CD14-positive monocyte (primary cell): ENCODE results near the gene SFTPD. TPM values are rescaled to one million over a fixed set of nuclear protein-coding genes. Genes with fewer than 3 reads are reported as not detected.

Source experiments
- DNase-seq, 3 donors: peaks; one replicate each; pipeline ENCODE4 v3.0.0-alpha.2; 2011 to 2022
- H2AFZ ChIP-seq: 2 replicates; pipeline ENCODE4 v1.6.0; 2012; ENCODE audit warnings: mild to moderate bottlenecking, low read depth, low read length, inconsistent platforms; ENCODE audit not compliant: insufficient read depth, poor library complexity, severe bottlenecking
- H3K27ac ChIP-seq, 2 donors: 1 replicate in 1 of 2; 2 replicates in 1 of 2; pipeline ENCODE4 v1.5.1; 2012 to 2013; ENCODE audit warnings: low read length in 2 of 2, control low read depth in 1 of 2, inconsistent platforms in 1 of 2, low read depth in 1 of 2, mild to moderate bottlenecking in 1 of 2
- H3K27me3 ChIP-seq, 2 donors: one replicate each; pipeline versions ENCODE4 v1.6.0 to v1.6.1; 2011 to 2013; ENCODE audit warnings: low read length in 2 of 2; ENCODE audit not compliant: control insufficient read depth in 2 of 2, insufficient read depth in 2 of 2
- H3K36me3 ChIP-seq, 2 donors: replicated peaks in 1 of 2; 1 replicate in 1 of 2; 2 replicates in 1 of 2; pipeline versions ENCODE4 v1.5.1 to v1.6.1; 2012 to 2013; ENCODE audit warnings: low read length in 2 of 2, control low read depth in 1 of 2, inconsistent platforms in 1 of 2, mild to moderate bottlenecking in 1 of 2; ENCODE audit not compliant: insufficient read depth in 2 of 2, control insufficient read depth in 1 of 2
- H3K4me1 ChIP-seq, 2 donors: 1 replicate in 1 of 2; 2 replicates in 1 of 2; pipeline versions ENCODE4 v1.5.1 to v1.6.1; 2012 to 2013; ENCODE audit warnings: low read length in 2 of 2, control low read depth in 1 of 2, inconsistent platforms in 1 of 2, mild to moderate bottlenecking in 1 of 2, moderate library complexity in 1 of 2; ENCODE audit not compliant: insufficient read depth in 2 of 2, control insufficient read depth in 1 of 2
- H3K4me2 ChIP-seq: replicated peaks from 2 replicates; pipeline ENCODE3; 2012; ENCODE audit warnings: low read length, moderate library complexity, mild to moderate bottlenecking; ENCODE audit not compliant: poor library complexity, severe bottlenecking; ENCODE audit errors: extremely low read depth
- H3K4me3 ChIP-seq, 3 experiments: fragments of 200-600 bp in 1 of 3; sonication (generic) in 1 of 3; replicated peaks in 1 of 3; 1 replicate in 2 of 3; 2 replicates in 1 of 3; pipeline ENCODE4 v1.5.1; 2011 to 2013; ENCODE audit warnings: low read length in 3 of 3, mild to moderate bottlenecking in 3 of 3, control low read depth in 2 of 3, low read depth in 2 of 3, inconsistent platforms in 1 of 3, moderate library complexity in 1 of 3
- H3K79me2 ChIP-seq: 2 replicates; pipeline ENCODE4 v1.6.0; 2012; ENCODE audit warnings: mild to moderate bottlenecking, control low read depth, inconsistent platforms, low read length, moderate library complexity; ENCODE audit not compliant: insufficient read depth
- H3K9ac ChIP-seq: 2 replicates; pipeline ENCODE4 v1.6.0; 2017; ENCODE audit warnings: low read length, mild to moderate bottlenecking; ENCODE audit not compliant: insufficient read depth, poor library complexity, severe bottlenecking
- H3K9me3 ChIP-seq, 2 donors: replicated peaks in 1 of 2; 1 replicate in 1 of 2; 2 replicates in 1 of 2; pipeline versions ENCODE4 v1.5.1 to v1.6.1; 2012 to 2013; ENCODE audit warnings: low read length in 2 of 2, control low read depth in 1 of 2; ENCODE audit not compliant: control insufficient read depth in 1 of 2, insufficient read depth in 1 of 2
- H4K20me1 ChIP-seq: 2 replicates; pipeline ENCODE4 v1.6.0; 2012; ENCODE audit warnings: mild to moderate bottlenecking, low read length, control low read depth, moderate library complexity; ENCODE audit not compliant: insufficient read depth
- H3K27ac Mint-ChIP-seq, 7 donors: one replicate each; pipeline ENCODE4 v1.8.0; 2020; ENCODE audit warnings: mild to moderate bottlenecking in 7 of 7, mixed read lengths in 7 of 7, moderate library complexity in 6 of 7, inconsistent platforms in 2 of 7
- H3K27me3 Mint-ChIP-seq, 3 donors: one replicate each; pipeline ENCODE4 v1.8.0; 2021 to 2022; ENCODE audit warnings: low read depth in 3 of 3, mild to moderate bottlenecking in 3 of 3, mixed read lengths in 3 of 3, moderate library complexity in 3 of 3, inconsistent platforms in 1 of 3
- H3K36me3 Mint-ChIP-seq, 2 donors: one replicate each; pipeline ENCODE4 v1.8.0; 2020; ENCODE audit warnings: mixed read lengths in 2 of 2, inconsistent platforms in 1 of 2, mild to moderate bottlenecking in 1 of 2
- H3K4me1 Mint-ChIP-seq: one replicate; pipeline ENCODE4 v1.8.0; 2020; ENCODE audit warnings: mild to moderate bottlenecking, mixed read lengths
- H3K4me3 Mint-ChIP-seq, 2 donors: one replicate each; pipeline ENCODE4 v1.8.0; 2020; ENCODE audit warnings: mild to moderate bottlenecking in 2 of 2, mixed read lengths in 2 of 2, moderate library complexity in 1 of 2
- H3K9me3 Mint-ChIP-seq, 7 donors: one replicate each; pipeline ENCODE4 v1.8.0; 2020 to 2022; ENCODE audit warnings: mixed read lengths in 7 of 7, mild to moderate bottlenecking in 6 of 7, moderate library complexity in 6 of 7, inconsistent platforms in 2 of 7
- WGBS: methylation state at CpG from one replicate; pipeline ENCODE4 v1.1.5; 2013; ENCODE audit warnings: missing lambda C conversion rate; ENCODE audit not compliant: insufficient coverage; 5-methylcytosine and 5-hydroxymethylcytosine counted together
- intact Hi-C, 2 donors: fragments of 100-400 bp; cut with micrococcal nuclease; formaldehyde crosslinking; loops; one replicate each; pipeline versions ENCODE4 v1.15.0 to v1.15.1; 2023
- polyA plus RNA-seq, 3 donors: library from polyadenylated mRNA; depleted of rRNA in 1 of 3; unstranded in 2 of 3; stranded (reverse) in 1 of 3; fragments of 300-500 nt in 2 of 3; fragments of >200 nt in 1 of 3; fragmentation: Illumina TruSeq in 2 of 3; gene quantifications; 1 replicate in 2 of 3; 2 replicates in 1 of 3; pipeline ENCODE4 v1.2.3, GENCODE V29; 2012 to 2021
- TF ChIP-seq, protein P1 (sequence below): fragments of 200-600 bp; IDR thresholded peaks from one replicate; pipeline ENCODE4 v1.8.0; 2022; ENCODE audit warnings: antibody characterized with exemption, mild to moderate bottlenecking

SFTPD gene
- polyA plus RNA-seq, 3 donors: 0.84 to 1.4 (median 1.2) TPM

DNA sequence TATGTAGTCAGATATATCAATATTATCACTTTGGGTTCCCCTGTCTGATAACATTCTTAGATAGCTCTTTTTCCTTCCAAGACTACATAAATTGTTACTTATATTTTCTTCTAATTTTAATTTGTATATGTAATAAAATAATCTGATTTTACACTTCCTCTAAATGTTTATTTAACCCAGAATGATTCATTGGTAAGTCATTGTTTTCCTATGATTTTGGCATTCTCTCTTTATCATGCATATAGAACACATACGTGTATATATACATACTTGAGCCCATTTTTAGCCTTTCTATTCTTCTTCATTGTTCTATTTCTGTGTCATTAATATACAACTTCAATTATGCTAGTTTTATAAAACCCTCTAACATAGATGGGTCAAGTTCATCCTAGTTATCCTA is 16.6 kb downstream of the SFTPD start:
- Mint-ChIP-seq H3K36me3 (peaks cover 0 to 2% of the 10 kb centered on the region in 2 donors), H3K4me3 (no peak overlapping the region), H3K27me3 (peaks cover 23 to 29% (median 26%) of the 10 kb centered on the region in 3 donors), H3K4me1 (peaks cover 24% of the 10 kb centered on the region), H3K27ac (no peak overlapping the region), H3K9me3 (peaks cover 0 to 2% (median 0%) of the 10 kb centered on the region in 7 donors)
- H3K4me2 ChIP-seq: no peak overlapping the region
- DNase-seq: no peak
- no peak overlapping the region for H3K27ac ChIP-seq
- no peaks in the 10 kb centered on the region for H3K79me2 ChIP-seq
- peaks cover 16 to 22% of the 10 kb centered on the region in 2 donors for H3K4me1 ChIP-seq
- peak overlapping the region; percentile 12 for H2AFZ ChIP-seq
- H3K36me3 ChIP-seq: no peaks in the 10 kb centered on the region
- TF ChIP-seq, protein P1, sequence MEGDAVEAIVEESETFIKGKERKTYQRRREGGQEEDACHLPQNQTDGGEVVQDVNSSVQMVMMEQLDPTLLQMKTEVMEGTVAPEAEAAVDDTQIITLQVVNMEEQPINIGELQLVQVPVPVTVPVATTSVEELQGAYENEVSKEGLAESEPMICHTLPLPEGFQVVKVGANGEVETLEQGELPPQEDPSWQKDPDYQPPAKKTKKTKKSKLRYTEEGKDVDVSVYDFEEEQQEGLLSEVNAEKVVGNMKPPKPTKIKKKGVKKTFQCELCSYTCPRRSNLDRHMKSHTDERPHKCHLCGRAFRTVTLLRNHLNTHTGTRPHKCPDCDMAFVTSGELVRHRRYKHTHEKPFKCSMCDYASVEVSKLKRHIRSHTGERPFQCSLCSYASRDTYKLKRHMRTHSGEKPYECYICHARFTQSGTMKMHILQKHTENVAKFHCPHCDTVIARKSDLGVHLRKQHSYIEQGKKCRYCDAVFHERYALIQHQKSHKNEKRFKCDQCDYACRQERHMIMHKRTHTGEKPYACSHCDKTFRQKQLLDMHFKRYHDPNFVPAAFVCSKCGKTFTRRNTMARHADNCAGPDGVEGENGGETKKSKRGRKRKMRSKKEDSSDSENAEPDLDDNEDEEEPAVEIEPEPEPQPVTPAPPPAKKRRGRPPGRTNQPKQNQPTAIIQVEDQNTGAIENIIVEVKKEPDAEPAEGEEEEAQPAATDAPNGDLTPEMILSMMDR: no peak
- no peaks in the 10 kb centered on the region for H4K20me1 ChIP-seq
- no peak overlapping the region for H3K9ac ChIP-seq
- H3K27me3 ChIP-seq: peaks cover 8 to 16% of the 10 kb centered on the region in 2 donors
- no peak overlapping the region for H3K4me3 ChIP-seq
- no CpG with 5 or more reads among the region's 1 CpG for WGBS
- intact Hi-C loops: no loop called here
- peaks cover 0 to 2% of the 10 kb centered on the region in 2 donors for H3K9me3 ChIP-seq

DNA sequence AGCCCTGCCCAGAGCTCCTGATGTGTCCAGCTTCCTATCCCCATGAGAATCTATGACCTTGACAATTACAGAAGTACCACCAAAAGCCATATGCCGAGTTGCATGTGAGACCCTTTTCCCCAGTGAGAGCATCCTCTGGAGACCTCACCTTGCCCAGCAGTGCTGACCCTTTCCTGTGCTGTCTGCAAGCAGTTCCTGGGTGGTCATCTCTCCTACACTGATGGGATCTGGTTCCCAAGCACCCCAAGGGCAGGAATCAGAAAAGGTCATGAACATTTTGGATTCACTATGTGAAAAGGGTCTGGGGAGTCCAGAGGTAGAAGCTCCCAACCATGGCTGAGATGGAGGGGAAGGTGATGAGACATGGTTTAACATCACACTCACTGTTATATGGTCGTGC is 18.2 kb downstream of the SFTPD start:
- no peak overlapping the region for H3K27ac ChIP-seq
- peaks cover 0 to 11% of the 10 kb centered on the region in 2 donors for H3K9me3 ChIP-seq
- no peaks in the 10 kb centered on the region for H3K36me3 ChIP-seq
- peaks cover 7 to 8% of the 10 kb centered on the region in 2 donors for H3K4me1 ChIP-seq
- H3K4me3 ChIP-seq: no peak overlapping the region
- H3K27me3 Mint-ChIP-seq: peaks cover 23 to 29% (median 24%) of the 10 kb centered on the region in 3 donors
- H3K36me3 Mint-ChIP-seq: peaks cover 0 to 2% of the 10 kb centered on the region in 2 donors
- intact Hi-C loops: no loop called here
- TF ChIP-seq, protein P1: no peak
- peaks cover 4 to 11% (median 6%) of the 10 kb centered on the region in 7 donors for H3K9me3 Mint-ChIP-seq
- H3K27ac Mint-ChIP-seq: no peak overlapping the region
- H3K79me2 ChIP-seq: no peaks in the 10 kb centered on the region
- peaks cover 12% of the 10 kb centered on the region for H3K4me1 Mint-ChIP-seq
- no peak overlapping the region for H3K9ac ChIP-seq
- peak overlapping the region in 1 of 2 donors; percentile 31 for H3K4me3 Mint-ChIP-seq
- H3K4me2 ChIP-seq: no peak overlapping the region
- no peaks in the 10 kb centered on the region for H4K20me1 ChIP-seq
- WGBS: 100% methylated on average over 1 of the region's 2 CpGs
- H2AFZ ChIP-seq: no peak overlapping the region
- H3K27me3 ChIP-seq: peaks cover 8 to 16% of the 10 kb centered on the region in 2 donors
- no peak for DNase-seq
